A673 (cell line): ENCODE data around the gene ARAP3.
"Not testable (repeated sequence)": the region's sequence is repeated elsewhere in the genome, so short reads cannot be mapped to it uniquely, and the experiment has no call there.

Source experiments
- EZH2 ChIP-seq: fragments of 200-600 bp; sonication (generic); IDR thresholded peaks from 2 replicates; pipeline ENCODE4 v1.6.1; 2017; ENCODE audit warnings: borderline replicate concordance, low read depth, mild to moderate bottlenecking, mixed read lengths, antibody characterized with exemption, low read length; ENCODE audit not compliant: poor library complexity, severe bottlenecking
- TF ChIP-seq, protein P1 (sequence below): fragments of 300-800, 200-600 bp; sonication (generic); conservative IDR thresholded peaks from 2 replicates; pipeline ENCODE4 v1.5.1; 2017; ENCODE audit warnings: low read depth, mild to moderate bottlenecking, antibody characterized with exemption, low read length, moderate library complexity, mixed read lengths

DNA sequence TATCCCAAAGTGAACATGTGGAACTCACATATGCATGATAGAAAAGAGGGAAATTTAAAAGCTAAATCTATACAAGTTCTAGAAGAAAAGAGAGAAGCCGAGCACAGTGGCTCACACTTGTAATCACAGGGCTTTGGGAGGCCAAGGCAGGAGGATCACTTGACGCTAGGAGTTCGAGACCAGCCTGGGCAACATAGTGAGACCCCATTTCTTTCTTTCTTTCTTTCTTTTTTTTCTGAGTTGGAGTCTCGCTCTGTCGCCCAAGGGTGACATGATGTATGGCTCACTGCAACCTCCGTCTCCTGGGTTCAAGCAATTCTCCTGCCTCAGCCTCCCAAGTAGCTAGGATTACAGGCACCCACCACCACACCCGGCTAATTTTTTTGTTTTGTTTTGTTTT lies 72.1 kb downstream of the ARAP3 start:
- not testable (repeated sequence) for TF ChIP-seq EZH2
- TF ChIP-seq, protein P1, sequence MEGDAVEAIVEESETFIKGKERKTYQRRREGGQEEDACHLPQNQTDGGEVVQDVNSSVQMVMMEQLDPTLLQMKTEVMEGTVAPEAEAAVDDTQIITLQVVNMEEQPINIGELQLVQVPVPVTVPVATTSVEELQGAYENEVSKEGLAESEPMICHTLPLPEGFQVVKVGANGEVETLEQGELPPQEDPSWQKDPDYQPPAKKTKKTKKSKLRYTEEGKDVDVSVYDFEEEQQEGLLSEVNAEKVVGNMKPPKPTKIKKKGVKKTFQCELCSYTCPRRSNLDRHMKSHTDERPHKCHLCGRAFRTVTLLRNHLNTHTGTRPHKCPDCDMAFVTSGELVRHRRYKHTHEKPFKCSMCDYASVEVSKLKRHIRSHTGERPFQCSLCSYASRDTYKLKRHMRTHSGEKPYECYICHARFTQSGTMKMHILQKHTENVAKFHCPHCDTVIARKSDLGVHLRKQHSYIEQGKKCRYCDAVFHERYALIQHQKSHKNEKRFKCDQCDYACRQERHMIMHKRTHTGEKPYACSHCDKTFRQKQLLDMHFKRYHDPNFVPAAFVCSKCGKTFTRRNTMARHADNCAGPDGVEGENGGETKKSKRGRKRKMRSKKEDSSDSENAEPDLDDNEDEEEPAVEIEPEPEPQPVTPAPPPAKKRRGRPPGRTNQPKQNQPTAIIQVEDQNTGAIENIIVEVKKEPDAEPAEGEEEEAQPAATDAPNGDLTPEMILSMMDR = not testable (repeated sequence)
